Activated naive CD4-positive, alpha-beta T cell treated with Interleukin-2 at 50 U/mL for 16 hours (primary cell): ENCODE results near the gene SLK.

ENCODE experiments used
- DNase-seq: peaks from one replicate; pipeline ENCODE4 v3.0.0-alpha.2; 2020

The SLK gene

DNA sequence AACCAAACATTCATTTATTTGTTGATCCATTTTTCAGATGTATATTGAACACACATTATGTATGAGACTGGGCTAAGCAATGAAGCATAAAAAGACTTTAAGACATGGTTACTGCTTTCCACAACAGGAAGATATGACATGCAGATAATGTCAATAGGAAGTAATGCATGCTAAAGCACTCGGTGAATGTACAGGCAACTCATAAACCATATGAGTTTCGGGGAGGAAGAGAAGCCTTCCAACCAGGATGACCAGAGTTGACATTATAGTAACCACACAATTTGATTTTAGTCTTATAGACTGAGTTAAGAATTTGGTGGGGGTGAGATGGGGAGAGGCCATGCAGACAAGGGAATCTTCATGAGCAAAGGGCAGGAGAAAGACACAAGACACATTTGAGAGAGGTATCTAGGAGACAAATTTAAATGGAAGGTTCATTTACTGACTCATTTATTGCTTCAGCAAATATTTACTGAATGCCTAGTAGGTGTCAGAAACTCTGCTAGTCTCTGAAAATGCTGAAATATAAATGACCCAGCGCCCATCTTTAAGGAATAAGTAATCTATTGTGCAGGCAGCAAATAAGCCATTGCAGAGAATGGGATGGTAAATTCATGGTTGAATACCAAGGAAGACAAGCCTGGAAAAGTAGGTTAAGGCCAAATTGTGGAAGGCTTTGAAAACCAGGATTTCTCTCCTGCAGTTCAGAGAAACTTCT lies 19.0 kb upstream of the SLK start:
- no peak for DNase-seq

DNA sequence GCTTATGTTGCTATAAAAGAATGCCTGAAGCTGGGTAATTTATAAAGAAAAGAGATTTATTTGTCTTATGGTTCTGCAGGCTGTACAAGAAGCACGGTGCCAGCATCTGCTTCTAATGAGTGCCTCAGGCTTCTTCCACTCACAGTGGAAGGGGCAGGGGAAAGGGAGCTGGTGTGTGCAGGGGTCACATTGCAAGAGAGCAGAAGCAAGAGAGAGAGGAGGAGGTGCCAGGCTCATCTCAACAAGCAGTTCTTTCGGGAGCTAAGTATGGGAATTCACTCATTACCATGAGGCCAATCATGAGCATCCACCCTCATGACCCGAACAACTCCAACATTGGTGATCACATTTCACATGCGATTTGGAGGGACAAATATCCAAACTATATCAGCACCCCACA lies 17.2 kb upstream of the SLK start:
- DNase-seq, result no peak

DNA sequence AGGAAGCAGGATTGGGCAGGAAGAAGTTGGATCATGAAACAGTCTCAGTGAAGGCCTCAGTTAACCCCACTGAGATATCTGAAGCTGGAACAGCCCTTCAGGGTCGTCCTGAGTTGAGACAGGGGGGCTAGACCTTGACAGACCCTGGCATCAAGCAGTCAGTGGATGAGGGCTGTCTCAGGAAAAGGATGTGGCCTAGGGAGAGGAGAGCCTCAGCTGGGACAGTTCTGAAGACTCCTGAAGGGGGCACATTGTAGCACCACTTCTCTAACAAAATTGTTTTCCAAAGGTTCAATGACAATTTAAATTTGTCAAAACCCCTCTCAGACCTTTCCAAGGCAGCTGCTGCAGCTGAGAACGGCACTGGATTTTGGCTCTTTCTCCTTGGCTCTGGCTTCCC lies 15.8 kb upstream of the SLK start:
- no peak for DNase-seq

DNA sequence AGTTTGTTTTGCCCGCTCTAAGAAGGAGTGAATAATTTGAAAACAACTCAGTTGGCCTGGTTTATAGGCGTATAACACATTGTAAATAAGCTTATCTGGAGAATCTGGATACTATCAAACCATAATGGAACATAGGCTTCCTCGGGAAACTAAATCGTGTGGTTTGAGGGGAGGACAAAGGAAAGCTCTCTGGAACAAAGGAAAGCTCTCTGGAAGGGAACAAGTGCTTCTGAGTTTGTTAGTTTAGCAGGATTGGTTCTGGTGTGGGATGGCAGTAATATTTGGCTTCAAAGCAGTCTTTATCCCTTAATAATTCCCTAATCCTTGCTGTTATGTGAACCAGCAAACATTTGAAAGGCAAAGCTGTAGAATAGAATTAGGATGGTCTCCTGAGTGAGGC lies 15.0 kb upstream of the SLK start:
- no peak for DNase-seq

DNA sequence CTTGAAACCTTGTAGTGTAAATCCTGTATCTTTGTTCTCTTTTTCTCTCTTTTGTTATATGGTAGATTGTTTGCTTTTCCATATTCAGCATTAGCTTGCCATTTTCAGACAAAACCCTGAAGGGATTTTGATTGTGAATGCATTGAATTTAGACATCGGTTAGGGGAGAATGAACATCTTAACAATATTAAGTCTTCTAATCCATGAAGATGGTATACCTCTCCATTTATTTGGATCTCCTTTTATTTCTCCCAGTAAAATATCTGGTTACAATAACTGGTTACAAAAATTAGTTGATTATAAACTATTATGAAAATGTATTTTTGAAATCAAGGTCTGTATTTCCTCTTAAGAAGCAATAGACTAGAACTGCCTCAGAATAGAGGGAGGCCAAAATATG lies 12.4 kb upstream of the SLK start:
- no peak for DNase-seq

DNA sequence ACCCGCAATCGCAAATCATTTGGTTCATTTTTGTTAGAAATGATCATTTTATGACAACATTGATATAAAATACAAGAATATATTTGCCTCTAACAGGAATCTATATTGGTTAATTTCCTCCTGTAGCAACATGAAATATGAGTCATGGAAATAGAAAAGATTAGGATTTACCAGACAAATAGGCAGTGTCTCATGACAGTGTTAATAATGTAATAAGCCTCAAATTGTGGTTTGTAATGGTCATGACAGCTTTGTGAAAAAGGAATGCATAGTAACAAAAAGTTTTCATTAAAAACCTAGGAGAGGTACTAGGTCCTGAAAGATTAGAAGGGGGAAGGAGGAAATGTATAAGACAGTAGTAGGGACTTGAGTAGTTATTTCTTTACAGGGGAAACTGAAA lies 7.9 kb upstream of the SLK start:
- no peak for DNase-seq

DNA sequence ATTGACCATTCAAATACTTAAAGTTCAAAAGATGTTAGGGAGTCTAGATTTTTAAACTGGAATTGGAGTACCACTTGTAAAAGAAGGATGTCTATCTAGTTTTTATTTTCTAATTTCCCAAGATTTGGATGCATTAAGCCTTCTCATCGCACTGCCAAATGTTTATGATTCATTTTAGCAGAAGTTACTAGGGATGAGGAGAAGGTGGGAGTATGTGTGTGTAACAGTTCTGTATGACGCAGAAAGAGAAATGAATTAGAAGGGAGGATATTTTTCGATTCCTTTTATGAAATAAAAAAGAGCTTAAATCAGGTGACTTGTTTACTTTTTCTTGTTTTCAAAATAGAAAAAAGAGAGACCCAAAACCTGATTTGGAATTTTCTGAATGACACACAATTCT lies 6.8 kb upstream of the SLK start:
- no peak for DNase-seq

DNA sequence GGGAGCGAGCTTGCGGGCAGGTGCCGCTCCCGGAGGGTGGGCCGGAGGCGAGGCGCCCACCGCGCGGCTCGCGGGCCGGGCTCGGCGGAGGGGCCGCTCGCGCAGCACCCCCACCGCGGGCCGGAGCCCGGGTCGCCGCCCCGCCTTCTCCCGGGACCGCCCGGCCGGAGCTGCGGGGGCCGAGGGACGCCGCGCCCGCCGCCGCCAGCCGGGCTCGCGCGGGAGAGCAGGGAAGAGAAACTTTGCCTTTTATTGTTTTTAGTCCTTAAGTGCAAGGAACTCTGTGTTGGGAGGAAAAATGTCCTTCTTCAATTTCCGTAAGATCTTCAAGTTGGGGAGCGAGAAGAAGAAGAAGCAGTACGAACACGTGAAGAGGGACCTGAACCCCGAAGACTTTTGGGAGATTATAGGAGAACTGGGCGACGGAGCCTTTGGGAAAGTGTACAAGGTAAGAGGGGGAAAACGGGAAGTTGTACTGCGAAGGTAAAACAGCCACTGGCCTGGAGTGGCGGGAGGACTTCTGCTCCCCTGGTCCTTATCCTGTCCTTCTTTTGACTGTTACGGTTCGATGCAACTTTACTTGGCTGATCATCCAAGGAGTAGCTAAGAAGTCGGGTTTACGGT lies 620 bp downstream of the SLK start:
- DNase-seq, result peak; percentile 35

DNA sequence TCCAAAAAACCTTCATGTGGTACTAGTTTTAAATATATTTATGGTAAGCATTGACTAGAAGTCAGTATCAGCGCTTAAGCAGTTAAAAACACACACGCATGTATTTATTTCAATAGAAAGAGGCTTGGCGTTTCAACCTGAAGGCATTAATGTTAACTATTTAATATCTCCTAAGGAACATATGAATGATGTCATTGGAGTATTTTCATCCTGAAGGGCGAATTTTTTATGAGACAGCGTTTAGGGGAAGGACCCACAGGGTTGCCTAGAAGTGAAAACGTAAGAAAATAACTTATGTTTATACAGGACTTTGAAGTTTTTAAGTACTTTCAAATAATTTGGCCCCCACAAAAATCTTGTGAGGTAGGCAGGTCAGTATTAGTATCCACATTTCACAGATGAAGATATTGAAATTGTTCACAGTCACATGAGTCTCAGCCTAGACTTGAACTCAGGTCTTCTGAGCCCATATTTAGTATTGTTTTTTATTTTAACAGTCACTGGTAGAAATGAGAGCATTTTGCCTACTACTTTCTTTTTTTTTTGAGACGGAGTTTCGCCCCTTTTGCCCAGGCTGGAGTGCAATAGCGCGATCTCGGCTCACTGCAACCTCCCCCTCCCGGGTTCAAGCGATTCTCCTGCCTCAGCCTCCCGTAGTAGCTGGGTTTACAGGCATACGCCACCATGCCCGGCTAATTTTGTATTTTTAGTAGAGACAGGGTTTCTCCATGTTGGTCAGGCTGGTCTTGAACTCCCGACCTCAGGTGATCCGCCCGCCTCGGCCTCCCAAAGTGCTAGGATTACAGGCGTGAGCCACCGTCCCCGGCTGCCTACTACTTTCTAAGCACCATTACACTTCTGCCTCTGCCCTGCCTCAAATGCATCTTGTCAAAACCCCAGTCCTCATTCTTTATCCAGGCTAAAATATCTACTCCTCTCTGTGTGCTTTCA lies 1.8 kb downstream of the SLK start:
- DNase-seq, result no peak

DNA sequence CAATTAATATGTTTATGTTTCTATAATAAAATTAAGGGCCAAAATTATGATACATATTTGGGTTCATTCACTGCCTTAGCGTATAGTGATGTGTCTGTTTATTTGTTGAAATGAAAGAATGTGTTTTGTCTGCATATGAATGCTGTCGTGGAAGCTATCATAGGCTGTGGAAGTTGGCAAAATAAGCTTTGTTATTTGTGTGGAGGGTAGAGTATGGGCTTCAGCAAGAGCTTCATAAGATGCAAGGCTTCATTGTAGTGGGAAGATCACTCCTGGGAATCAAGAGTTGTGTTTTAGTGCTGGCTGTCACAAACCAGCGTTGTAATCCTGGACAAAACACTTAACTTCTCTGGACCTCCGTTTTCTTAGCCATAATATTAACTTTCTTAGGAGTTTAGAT lies 2.5 kb downstream of the SLK start:
- DNase-seq, result no peak

DNA sequence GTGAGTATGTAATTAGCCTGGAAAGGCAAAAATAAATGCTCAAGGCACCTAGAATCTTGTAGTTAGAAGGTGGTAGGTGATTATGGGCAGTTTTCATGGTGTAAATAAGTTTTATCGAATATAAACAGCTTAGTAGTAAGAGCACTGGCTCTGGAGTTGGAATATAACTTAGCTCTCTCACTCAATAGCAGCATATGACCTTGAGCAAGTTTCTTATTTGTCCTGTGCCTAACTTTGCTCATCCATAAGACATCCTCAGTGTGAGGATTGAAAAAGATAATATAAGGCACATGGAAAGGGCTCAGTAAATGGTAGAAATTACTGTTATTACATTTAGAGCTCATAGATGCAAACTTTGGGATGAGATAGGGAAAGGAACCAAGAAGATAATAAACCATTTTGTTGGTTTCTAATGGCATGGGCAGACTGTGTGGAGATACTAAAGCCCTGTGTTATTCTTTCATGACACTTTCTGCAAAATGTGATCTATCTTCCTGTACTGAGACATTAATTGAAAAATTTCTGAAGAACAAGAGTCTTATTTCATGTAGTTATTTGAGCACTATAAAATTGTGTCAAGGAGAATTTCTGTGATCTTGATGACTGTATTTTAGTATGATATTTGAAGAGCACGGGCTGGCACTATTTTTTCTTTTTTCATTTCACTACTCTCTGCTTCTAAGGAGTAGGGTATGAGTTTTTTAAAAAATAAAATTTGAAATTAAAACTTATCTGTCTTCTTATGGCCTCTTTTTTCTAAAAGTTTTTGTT lies 3.1 kb downstream of the SLK start:
- DNase-seq, result no peak

DNA sequence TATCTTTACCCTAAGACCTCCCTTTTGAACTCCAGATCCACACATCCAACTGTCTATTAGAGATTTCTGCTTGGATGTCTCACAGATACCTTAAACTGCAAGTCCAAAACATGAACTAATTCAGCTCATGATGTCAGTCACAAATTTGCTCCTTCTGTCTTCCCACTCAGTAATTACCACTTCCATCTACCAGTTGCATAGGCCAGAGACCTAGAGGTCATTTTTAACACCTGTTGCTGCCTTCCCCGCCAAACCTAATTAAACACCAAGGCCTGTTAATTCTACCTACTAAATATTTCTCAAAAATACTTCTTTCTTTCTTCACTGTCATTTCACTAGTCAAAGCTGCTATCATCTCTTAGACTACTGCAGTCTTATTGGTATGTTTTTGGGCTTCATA lies 8.2 kb downstream of the SLK start:
- DNase-seq, result no peak

DNA sequence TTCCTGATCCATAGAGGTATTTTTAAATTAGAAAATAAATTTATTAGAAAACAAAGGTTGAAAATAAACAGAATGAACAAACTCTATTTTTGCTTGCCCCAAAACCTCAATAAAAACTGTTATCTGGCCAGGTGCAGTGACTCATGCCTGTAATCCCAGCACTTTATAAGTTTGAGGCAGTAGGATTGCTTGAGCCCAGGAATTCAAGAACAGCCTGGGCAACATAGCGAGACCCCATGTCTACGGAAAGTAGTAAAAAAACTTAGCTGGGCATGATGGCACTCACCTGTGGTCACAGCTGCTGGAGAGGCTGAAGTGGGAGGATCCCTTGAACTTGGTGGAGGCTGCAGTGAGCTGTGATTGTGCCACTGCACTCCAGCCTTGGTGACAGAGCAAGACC lies 10.3 kb downstream of the SLK start:
- no peak for DNase-seq

DNA sequence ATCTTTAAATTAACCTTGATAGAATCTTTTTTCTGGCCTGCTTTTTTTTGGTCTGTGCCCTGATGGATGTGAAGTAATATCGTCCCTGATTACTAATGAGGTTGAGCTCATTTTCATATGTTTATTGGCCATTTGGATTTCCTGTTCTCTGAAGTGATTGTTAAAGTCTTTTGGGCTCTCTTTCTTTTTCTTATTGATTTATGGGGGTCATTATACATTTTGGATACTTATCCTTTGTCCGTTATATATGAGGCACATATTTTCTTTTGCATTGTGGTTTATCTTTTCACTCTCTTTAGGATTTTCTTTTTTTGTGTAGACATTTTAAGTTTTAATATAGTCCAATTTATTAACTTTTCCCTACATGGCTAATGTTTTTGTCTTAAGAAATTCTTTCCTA lies 12.6 kb downstream of the SLK start:
- DNase-seq, result no peak

DNA sequence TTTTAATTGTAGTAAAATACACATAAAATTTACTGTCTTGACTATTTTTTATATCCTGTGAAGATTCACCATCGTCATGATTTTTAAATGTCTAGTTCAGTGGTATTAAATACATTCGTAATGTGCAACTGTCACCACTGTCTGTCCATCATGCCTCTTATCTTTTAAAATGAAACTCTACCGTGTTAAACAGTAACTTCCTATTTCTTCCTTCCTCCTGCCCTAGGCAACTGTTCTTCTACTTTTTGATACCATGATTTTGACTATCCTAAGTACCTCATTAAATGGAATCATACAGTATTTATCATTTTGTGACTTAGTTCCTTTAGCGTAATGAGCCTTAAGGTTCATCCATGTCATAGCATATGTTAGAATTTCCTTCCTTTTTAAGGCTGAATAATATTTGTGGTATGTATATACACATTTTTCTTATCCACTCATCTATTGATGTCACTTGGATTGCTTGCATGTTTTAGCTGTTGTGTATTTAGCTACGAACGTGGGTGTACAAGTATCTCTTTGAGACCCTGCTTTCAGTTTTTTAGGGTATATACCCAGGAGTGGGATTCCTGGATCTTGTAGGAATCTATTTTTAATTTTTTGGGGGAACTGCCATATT lies 13.5 kb downstream of the SLK start:
- no peak for DNase-seq

DNA sequence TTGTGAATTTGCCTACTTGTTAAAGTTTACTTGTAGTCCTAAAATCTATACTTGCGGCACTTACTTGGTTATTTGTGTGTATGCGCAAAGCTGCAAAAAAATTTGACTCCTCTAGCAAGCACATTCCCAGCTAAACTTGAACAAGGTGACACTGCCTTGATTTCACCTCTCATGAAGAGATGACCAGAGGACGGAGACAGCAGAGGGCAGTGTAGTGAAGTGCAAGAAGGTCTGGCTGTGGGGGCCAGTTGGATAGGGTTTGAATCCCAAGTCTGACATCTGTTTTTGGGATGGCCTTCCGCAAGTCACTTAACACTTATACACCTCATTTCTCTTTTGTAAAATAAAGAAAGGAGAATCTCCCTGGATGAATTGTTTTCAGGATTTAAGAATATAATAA lies 15.7 kb downstream of the SLK start:
- DNase-seq, result no peak

DNA sequence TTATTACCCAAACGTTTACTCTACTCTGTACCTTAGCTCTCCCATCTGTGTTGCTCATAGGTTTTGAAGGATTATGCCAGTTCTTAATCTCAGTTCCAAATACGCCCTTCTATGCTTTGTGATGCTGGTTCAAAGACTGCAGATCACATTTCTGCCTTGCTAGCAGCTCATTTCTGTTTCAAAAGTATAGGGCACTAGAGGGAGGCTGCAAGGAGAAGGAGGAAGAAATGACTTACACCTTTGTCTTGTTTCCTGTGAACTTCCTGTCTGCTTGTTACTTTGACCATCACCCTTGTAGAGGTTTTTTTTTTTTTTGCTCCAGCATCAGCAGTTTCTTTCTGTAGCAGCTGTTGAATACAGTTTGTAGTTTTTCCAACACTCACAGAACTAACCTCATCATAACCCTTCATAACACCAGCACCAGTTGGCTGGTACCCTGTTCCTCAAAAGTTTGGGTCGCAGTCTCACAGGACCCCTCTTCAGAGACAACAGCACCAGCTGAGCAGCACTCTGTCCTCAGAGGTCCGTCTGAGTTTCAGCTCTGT lies 16.5 kb downstream of the SLK start:
- DNase-seq, result no peak

DNA sequence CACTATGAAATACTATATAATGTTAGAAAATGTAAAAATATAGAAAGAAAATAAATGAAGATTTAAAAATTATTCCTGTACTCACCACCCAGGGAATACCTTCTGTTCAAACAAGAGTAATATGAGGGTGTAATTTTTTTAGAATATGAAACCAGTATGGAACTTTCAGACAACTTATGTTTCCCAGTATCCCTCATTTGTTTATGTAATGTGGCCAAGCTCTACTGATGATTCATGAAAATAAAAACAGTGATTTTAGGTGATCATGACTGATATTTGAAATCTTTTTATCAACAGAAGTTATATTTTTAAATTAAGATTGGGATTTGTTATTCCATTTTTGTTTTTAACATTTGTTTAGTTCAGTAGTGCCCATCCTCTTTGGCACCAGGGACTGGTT lies 18.8 kb downstream of the SLK start:
- no peak for DNase-seq

DNA sequence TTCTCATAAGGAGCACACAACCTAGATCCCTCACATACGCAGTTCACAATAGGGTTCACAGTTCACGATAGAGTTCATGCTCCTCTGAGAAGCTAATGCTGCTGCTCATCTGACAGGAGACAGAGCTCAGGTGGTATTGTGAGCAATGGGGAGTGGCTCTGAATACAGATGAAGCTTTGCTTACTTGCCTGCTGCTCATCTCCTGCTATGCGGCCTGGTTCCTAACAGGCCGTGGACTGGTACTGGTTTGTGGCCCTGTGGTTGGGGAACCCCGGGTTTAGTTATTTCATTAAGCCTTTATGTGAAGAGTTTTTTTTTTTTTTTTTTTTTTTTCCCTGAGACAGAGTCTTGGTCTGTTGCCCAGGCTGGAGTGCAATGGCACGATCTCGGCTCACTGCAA lies 19.4 kb downstream of the SLK start:
- peak; percentile 16 for DNase-seq

DNA sequence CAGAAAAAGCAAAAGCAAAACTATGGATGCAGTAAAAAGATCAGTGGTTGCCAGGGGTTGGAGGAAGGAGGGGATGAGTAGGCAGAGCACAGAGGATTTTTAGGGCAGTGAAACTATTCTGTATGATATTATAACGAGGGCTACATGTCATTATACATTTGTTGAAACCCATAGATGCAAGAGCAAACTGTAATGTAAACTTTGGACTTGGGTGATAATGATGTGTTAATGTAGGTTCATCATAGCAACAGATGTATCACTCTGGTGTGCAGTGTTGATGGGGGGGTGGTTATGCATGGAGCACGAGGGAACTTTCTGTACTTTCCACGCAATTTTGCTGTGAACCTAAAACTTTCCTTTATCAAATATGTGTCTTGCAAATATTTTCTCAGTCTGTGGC lies 23.2 kb downstream of the SLK start:
- DNase-seq, result no peak

DNA sequence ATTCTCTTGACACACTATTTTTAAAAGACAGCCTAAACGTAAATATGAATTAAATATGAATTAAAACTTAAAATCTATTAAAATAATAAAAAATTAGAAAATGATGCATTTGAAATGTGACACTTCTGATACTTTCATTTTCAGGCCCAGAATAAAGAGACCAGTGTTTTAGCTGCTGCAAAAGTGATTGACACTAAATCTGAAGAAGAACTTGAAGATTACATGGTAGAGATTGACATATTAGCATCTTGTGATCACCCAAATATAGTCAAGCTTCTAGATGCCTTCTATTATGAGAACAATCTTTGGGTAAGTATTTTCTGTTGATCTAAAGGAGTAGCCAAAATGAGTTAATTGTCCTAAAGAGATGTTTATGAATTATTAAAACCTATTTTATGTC lies 23.6 kb downstream of the SLK start:
- DNase-seq, result no peak

DNA sequence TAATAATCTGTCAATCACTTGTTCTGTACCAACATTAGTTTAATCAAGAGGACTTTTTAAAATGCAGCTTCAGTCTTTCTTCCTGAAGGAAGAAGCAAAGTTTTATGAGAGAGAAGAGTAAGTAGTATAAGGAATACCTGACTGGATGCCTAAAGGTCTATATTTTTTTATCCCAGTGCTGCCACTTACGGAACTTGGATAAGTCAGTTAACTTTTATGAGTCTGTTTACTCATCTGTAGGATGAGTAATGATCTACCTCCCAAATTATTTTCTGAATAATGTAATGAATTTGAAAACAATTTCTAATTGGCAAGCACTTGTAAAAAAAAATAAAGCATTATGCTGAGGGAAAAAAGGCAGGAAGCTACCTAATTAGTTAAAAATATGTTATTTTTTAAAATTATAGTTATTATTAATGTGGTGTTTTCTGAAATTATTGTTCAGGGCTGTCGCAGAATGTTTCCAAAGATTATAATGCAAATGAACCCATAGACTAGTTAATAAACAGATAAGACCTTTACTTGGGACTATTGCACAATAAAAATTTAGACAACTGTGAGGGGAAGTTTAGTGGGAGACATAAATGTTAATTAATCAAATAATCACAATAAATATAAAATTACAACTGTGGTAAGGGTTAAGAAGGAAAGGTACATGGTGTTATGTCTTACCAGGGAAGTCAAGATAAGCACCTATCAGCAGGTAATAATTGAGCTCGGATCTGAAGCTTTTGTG lies 24.6 kb downstream of the SLK start:
- DNase-seq, result no peak
